GM23248 (cell line): Measurements from ENCODE around the gene MICB. TPM values are rescaled to one million over a fixed set of nuclear protein-coding genes. Genes with fewer than 3 reads are reported as not detected.

Experiments used
- DNase-seq: peaks from one replicate; pipeline ENCODE4 v3.0.0-alpha.2; 2015
- H2AFZ ChIP-seq: fragments of 200-600 bp; sonication (generic); 2 replicates; pipeline ENCODE4 v1.6.1; 2016; ENCODE audit warnings: antibody characterized with exemption
- H3F3A ChIP-seq: fragments of 200-600 bp; sonication (generic); 2 replicates; pipeline ENCODE4 v1.6.1; 2016; ENCODE audit warnings: mild to moderate bottlenecking, antibody characterized with exemption, mixed run types; ENCODE audit not compliant: insufficient read depth
- H3K27ac ChIP-seq: fragments of 200-600 bp; sonication (generic); 2 replicates; pipeline ENCODE4 v1.5.1; 2016; ENCODE audit warnings: mild to moderate bottlenecking
- H3K27me3 ChIP-seq: fragments of 200-600 bp; sonication (generic); replicated peaks from 2 replicates; pipeline ENCODE4 v1.6.1; 2016; ENCODE audit warnings: mild to moderate bottlenecking; ENCODE audit not compliant: insufficient read depth
- H3K36me3 ChIP-seq: fragments of 200-600 bp; sonication (generic); 2 replicates; pipeline ENCODE4 v1.6.1; 2016; ENCODE audit warnings: low read depth, mild to moderate bottlenecking
- H3K4me1 ChIP-seq: fragments of 200-600 bp; sonication (generic); 2 replicates; pipeline ENCODE4 v1.6.1; 2016; ENCODE audit warnings: mild to moderate bottlenecking; ENCODE audit not compliant: insufficient read depth
- H3K4me2 ChIP-seq: fragments of 200-600 bp; sonication (generic); one replicate; pipeline ENCODE4 v1.6.1; 2016; ENCODE audit warnings: mild to moderate bottlenecking; ENCODE audit not compliant: unreplicated experiment
- H3K4me3 ChIP-seq: fragments of 200-600 bp; sonication (generic); 2 replicates; pipeline ENCODE4 v1.5.1; 2016; ENCODE audit warnings: mild to moderate bottlenecking
- H3K79me2 ChIP-seq: fragments of 200-600 bp; sonication (generic); 2 replicates; pipeline ENCODE4 v1.6.1; 2016; ENCODE audit warnings: mild to moderate bottlenecking; ENCODE audit not compliant: insufficient read depth
- H3K9ac ChIP-seq: fragments of 200-600 bp; sonication (generic); 2 replicates; pipeline ENCODE4 v1.6.1; 2016; ENCODE audit warnings: mild to moderate bottlenecking
- H3K9me2 ChIP-seq: fragments of 200-600 bp; sonication (generic); 2 replicates; pipeline ENCODE4 v1.6.1; 2016; ENCODE audit warnings: mixed run types, mild to moderate bottlenecking, moderate library complexity; ENCODE audit not compliant: insufficient read depth
- H3K9me3 ChIP-seq: fragments of 200-600 bp; sonication (generic); one replicate; pipeline ENCODE4 v1.6.1; 2017; ENCODE audit warnings: low read depth
- H4K20me1 ChIP-seq: fragments of 200-600 bp; sonication (generic); 2 replicates; pipeline ENCODE4 v1.6.0; 2016; ENCODE audit not compliant: insufficient read depth
- EZH2 ChIP-seq: fragments of 200-600 bp; sonication (generic); IDR thresholded peaks from 2 replicates; pipeline ENCODE4 v1.6.1; 2018; ENCODE audit warnings: antibody characterized with exemption, mild to moderate bottlenecking; ENCODE audit not compliant: insufficient read depth, poor library complexity, severe bottlenecking
- EZH2phosphoT487 ChIP-seq: fragments of 200-600 bp; sonication (generic); IDR thresholded peaks from 2 replicates; pipeline ENCODE4 v1.6.1; 2018; ENCODE audit warnings: antibody characterized with exemption, moderate library complexity, mild to moderate bottlenecking, low read depth; ENCODE audit not compliant: insufficient read depth
- WGBS, 2 experiments: methylation state at CpG; one replicate each; pipeline ENCODE4 v1.1.6; 2015 to 2017; ENCODE audit warnings: low lambda C conversion rate in 2 of 2, low coverage in 1 of 2; ENCODE audit errors: missing lambda C conversion rate in 2 of 2; 5-methylcytosine and 5-hydroxymethylcytosine counted together
- in situ Hi-C: fragments of 300-500 bp; cut with MboI; formaldehyde crosslinking; loops from 2 replicates; pipeline ENCODE4 v1.15.0; 2020
- polyA plus RNA-seq: library from polyadenylated mRNA; unstranded; fragments of >200 nt; fragmentation: Nextera tagmentation; extraction: Ambion mirVana; gene quantifications from 2 replicates; pipeline ENCODE4 v1.2.1, GENCODE V29; 2016
- total RNA-seq: library from RNA; depleted of rRNA; stranded (reverse); fragments of >200 nt; shearing (Covaris generic); gene quantifications from 2 replicates; pipeline ENCODE4 v1.2.3, GENCODE V29; 2014

MICB gene
- total and polyA plus RNA-seq, 2 experiments from 2014 or later: 4.1 to 4.2 TPM

GRCh38 chr6:31477521-31477920 lies 20.4 kb upstream of the MICB start:
- H3K79me2 ChIP-seq: no peaks in the 10 kb centered on the region
- H3K4me2 ChIP-seq: no peak overlapping the region
- WGBS, 2 experiments: 72 to 75% methylated on average over 4 of the region's 4 CpGs
- H3K27me3 ChIP-seq: no peaks in the 10 kb centered on the region
- in situ Hi-C loops: no loop called here
- H3K36me3 ChIP-seq: no peaks in the 10 kb centered on the region
- H3K9me3 ChIP-seq: no peaks in the 10 kb centered on the region
- no peak overlapping the region for H2AFZ ChIP-seq
- H3K4me1 ChIP-seq: peaks cover 10% of the 10 kb centered on the region; the same call in 1 of the 2 replicates
- H3K27ac ChIP-seq: no peak overlapping the region
- no peaks in the 10 kb centered on the region for H3K9me2 ChIP-seq
- no peak for TF ChIP-seq EZH2phosphoT487
- no peak for TF ChIP-seq EZH2
- H3F3A ChIP-seq: 0 out of 2 replicates have a peak, but pooled peaks cover 9% of the 10 kb centered on the region
- H3K9ac ChIP-seq: no peak overlapping the region
- H3K4me3 ChIP-seq: no peak overlapping the region
- no peak for DNase-seq
- no peaks in the 10 kb centered on the region for H4K20me1 ChIP-seq

GRCh38 chr6:31478186-31478950 lies 19.6 kb upstream of the MICB start:
- Histone ChIP-seq H3K27ac (no peak overlapping the region), H3K4me2 (no peak overlapping the region), H3K36me3 (no peaks in the 10 kb centered on the region), H3K4me3 (no peak overlapping the region), H3K9me3 (no peaks in the 10 kb centered on the region), H3K4me1 (peaks cover 10% of the 10 kb centered on the region; the same call in 1 of the 2 replicates), H3K9ac (no peak overlapping the region), H3F3A (0 out of 2 replicates have a peak, but pooled peaks cover 9% of the 10 kb centered on the region), H3K27me3 (no peaks in the 10 kb centered on the region), H4K20me1 (no peaks in the 10 kb centered on the region), H3K79me2 (no peaks in the 10 kb centered on the region), H2AFZ (no peak overlapping the region), H3K9me2 (no peaks in the 10 kb centered on the region)
- TF ChIP-seq EZH2: no peak
- no peak for TF ChIP-seq EZH2phosphoT487
- in situ Hi-C loops: no loop called here
- no peak for DNase-seq
- 24 to 32% methylated on average over 3 of the region's 3 CpGs for WGBS, 2 experiments

- H3K9ac ChIP-seq: no peak overlapping the region
- H3K9me2 ChIP-seq: no peaks in the 10 kb centered on the region
- H3K79me2 ChIP-seq: no peaks in the 10 kb centered on the region
- H3K27me3 ChIP-seq: no peaks in the 10 kb centered on the region
- no peak for DNase-seq
- in situ Hi-C loops: no loop called here
- no peak overlapping the region for H3K4me2 ChIP-seq
- 0 out of 2 replicates have a peak, but pooled peaks cover 4% of the 10 kb centered on the region for H3F3A ChIP-seq
- no peak overlapping the region for H2AFZ ChIP-seq
- H3K36me3 ChIP-seq: no peaks in the 10 kb centered on the region
- 0 out of 2 replicates have a peak, but pooled peaks cover 3% of the 10 kb centered on the region for H3K4me1 ChIP-seq
- no peaks in the 10 kb centered on the region for H3K9me3 ChIP-seq
- no peak overlapping the region for H3K4me3 ChIP-seq
- no peak overlapping the region for H3K27ac ChIP-seq
- no peaks in the 10 kb centered on the region for H4K20me1 ChIP-seq
- WGBS, 2 experiments: 87 to 89% methylated on average over 5 of the region's 5 CpGs
- no peak for TF ChIP-seq EZH2
- TF ChIP-seq EZH2phosphoT487: no peak
Measured at GRCh38 chr6:31479151-31479932, 18.6 kb upstream of the MICB start.

- Histone ChIP-seq H2AFZ (no peak overlapping the region), H4K20me1 (no peaks in the 10 kb centered on the region), H3K27me3 (no peaks in the 10 kb centered on the region), H3K27ac (no peak overlapping the region), H3K36me3 (no peaks in the 10 kb centered on the region), H3K4me2 (no peak overlapping the region), H3K9ac (no peak overlapping the region), H3K9me3 (no peaks in the 10 kb centered on the region), H3K79me2 (no peaks in the 10 kb centered on the region), H3K4me3 (no peak overlapping the region), H3F3A (peaks cover under 1% of the 10 kb centered on the region; the same call in 1 of the 2 replicates), H3K4me1 (peaks cover 5% of the 10 kb centered on the region), H3K9me2 (no peaks in the 10 kb centered on the region)
- TF ChIP-seq EZH2phosphoT487 (no peak), EZH2 (no peak)
- DNase-seq: no peak
- in situ Hi-C loops: no loop called here
- 18 to 37% methylated on average over 3 of the region's 3 CpGs for WGBS, 2 experiments
Measured at GRCh38 chr6:31479933-31480535, 17.9 kb upstream of the MICB start.
